GM21717 (cell line): ENCODE data around the gene KLF16.

Experiments used
- ATAC-seq: cut with Tn5 transposase; IDR thresholded peaks from one replicate; pipeline ENCODE4 v1.9.1; 2021; ENCODE audit warnings: mild to moderate bottlenecking, moderate library complexity; ENCODE audit not compliant: unreplicated experiment

Gene KLF16

DNA sequence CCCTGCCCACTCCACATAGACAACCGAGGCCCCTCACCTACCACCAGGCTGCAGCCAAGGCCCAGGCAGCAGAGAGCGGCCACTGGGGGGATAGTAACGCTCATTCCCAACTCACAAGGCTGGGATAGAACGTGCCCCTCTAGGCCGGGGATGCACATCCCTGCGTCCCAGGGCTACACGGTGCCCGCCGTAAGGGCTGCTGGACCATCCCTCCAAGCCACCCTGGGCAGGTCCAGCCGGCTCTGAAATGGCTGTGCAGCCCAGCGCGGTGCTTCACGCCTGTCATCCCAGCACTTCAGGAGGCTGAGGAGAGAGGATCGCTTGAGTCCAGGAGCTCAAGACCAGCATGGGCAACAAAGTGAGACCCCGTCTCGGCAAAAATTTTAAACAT is 18.3 kb downstream of the KLF16 start:
- ATAC-seq: no peak

DNA sequence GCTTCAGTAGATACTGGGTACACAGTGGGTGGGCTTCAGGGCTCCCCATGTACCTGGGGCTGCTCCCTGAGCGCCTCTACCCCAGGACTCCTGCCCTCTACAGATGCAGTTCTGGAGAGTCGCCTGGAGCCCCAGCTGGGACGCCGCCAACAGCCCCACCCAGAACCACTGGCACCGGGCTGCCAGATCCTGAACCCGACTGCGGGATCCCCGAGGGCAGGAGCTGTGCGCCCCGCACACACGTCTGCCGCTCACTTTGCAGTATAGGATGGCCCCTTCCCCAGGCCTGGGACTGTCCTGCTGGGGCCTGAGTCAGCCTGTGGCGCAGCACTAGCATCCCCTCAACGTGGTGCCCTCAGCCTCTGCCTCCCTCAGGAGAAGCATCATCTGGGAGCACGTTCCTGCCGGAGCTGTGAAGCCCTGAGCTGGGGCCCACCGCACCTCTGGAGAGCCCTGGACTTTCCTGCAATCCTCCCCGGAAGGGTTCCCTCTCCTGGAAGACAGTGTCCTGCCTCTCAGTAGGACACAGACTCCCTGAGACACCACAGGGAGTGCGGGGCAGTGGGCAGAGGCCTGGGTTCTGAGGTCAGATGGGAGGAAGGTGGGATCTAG is 18.8 kb downstream of the KLF16 start:
- no peak for ATAC-seq

DNA sequence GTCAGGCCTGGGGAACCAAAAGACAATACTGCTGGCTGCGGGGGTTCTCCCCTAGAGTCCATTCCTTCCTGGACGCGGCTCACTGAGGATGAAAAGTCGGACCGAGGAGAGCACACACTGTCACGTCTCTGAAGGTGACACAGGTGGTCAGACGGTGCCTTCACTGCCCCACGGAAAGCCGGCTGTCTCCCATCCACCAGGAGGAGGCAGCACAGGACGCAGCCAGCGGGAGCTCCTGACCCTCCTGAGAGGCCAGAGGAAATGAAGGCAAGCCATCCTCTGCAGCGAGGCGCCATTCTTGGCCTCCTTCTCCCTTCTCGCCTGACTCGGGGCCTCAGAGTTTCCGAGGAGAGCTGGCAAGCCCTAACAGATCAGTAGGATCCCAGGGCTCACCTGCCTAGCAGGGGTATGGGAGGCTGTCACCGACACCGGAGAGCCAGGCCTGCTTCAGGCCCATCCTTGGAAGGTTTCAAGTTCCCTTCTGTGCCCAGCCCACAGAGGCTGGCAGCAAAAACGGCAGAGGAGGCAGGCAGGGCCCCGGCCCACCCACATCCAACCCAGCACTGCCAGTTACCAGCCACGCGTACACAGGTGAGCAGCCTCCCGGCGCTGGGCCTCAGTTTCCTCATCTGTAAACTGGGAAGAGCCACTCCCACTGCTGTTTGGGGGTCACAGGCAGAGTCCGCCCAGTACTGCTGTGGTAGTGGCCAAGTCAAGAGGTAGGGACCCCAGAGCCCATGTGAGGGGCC is 19.6 kb downstream of the KLF16 start:
- ATAC-seq: no peak

DNA sequence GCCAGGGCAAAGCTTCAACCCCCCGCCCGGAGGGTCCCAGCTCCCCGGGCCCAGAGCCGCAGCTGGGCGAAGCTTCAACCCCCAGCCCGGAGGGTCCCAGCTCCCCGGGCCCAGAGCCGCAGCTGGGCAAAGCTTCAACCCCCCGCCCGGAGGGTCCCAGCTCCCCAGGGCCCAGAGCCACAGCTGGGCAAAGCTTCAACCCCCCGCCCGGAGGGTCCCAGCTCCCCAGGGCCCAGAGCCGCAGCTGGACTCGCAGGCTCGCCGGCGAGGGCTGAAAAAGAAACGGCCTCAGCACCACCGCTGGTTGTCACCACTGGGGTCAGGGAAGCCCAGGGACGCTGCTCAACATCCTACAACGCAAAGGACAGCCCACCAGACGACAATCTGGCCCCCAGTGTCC is 20.3 kb downstream of the KLF16 start:
- no peak for ATAC-seq

DNA sequence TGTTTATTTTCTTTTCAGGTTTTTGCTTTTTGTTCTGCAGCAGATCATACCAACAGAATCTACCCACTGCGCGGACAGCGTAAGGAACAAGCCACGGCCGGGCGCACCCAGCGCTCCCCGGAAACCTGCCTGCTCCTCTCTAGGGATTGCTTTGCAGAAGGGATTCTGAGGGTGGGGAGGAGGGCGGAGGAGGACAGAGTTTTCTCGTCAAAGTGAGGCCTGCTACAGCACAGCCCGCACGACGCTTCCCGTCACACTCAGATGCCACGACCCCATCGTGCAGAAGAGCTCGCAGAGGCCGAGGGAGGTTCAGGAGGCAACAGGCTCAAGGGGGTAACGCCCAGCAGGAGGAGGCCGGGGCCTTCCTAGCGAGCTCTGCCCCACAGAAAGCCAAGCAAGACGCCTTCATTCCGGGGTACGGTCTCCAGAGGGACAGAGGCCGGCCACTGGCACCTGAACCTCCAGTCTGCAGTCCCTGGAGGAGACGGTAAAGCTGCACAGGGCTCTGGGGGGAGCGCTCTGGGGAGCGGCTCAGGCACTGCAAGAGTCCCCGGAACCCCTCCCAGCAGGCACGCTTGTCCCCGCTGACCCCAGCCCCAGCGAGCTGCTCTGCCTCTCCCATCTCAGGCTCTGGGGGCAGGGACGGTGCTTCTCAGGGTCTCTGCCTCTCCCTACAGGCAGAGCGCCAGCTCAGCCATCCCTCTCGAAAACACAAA is 22.0 kb downstream of the KLF16 start:
- no peak for ATAC-seq

DNA sequence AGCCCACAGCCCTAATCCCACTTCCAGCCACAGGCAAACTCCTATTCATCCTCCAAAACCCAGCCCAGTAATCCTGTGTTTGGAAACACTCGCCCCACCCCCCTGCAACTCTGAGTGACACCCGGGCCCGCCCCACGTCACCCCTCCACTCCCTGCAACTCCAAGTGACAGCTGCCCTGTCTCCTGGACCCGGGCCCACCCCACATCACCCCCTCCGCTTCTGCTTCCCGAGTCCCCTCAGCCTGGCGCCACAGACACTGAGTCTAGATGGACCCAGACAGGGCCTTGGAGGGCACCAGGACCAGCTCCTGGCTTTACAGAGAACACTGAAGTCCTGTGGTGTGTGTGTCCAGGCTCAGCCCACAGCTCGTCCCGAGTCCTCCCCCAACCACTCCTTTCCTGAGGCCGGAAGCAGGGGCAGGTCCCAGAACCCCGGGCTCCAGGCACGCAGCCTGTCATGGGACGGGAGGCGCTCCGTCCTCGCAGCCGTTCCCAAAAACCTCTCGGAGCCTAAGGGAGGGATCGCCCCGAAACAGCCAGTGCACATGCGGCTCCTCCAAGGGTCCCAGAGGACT is 22.8 kb downstream of the KLF16 start:
- ATAC-seq: no peak

DNA sequence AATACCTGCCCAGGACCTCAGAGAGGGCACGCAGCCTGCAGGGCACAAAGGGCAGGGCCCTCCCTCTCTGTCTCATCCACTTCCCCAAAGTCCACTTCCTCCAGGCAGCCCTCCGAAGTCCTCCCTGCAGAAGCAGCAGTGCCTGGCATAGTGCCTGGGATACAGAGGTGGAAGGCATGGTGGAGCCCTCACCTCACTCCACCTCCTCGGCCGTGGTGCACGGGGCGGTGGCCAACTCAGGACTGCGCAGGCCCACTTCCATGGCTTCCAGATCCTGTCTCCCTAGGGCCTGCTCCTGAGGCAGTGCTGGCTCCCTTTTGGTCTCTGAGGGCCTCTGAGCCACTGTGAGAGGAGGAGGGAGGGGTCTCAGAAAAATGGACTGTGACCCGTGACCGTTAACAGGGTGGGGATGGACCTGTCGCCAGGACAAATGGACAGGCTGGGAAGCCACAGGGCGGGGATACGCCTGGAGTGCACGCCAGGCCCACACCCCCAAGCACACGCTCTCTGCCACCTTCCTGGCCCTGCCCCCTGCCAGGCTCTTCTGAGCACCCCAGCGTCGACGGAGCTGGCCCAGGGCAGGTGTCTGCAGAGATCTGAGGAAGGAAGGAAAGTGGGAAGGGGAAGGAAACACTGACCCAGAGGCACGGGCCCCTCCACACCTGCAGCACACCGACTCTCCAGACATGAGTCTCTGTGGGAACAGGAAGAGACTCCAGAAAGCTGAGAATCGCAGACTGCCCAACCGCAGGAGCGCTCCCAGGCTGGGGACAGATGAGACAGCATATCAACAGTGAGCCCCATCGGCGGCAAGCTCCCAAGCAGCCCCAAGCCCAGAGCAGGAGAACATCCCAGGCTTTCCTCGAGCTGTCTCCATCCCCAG is 23.5 kb downstream of the KLF16 start:
- no peak for ATAC-seq

DNA sequence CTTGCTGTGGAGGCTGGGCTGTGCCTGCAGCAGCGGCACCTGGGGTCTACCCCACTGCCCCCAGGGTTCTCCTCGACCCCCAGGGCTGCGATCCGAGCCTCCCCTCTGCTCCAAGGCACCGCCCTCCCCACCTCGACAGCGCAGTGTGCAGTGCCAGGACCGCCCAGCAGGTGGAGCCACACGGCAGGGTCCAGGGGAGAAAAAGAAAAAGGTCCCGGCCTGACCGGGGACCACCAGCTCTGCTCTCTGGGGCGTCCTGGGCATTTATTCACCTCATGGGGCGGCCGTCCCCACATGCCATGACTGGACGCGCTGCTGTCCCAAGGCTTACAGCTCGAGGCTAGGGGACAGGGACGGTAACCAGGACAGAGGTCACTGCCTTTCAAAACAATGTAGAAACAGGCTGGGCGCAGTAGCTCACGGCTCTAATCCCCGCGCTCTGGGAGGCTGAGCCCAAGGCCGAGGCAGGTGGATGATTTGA is 25.7 kb downstream of the KLF16 start:
- ATAC-seq: no peak

DNA sequence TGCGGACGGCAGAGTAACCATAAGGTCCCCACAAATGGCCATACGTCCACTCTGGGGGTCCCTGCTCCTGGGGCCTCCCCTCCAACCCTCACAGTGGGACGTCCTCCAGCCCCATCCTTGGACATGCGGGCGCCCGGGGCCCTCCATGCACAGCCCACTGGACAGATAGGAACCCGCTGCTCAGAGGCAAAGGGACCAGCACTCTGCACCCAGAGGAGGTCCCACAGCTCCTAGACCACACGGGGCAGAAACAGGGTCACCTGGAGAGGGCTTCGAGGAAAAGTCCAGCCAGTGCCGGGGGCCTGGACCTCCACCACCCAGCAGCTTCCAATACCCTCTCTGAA is 26.2 kb downstream of the KLF16 start:
- no peak for ATAC-seq

DNA sequence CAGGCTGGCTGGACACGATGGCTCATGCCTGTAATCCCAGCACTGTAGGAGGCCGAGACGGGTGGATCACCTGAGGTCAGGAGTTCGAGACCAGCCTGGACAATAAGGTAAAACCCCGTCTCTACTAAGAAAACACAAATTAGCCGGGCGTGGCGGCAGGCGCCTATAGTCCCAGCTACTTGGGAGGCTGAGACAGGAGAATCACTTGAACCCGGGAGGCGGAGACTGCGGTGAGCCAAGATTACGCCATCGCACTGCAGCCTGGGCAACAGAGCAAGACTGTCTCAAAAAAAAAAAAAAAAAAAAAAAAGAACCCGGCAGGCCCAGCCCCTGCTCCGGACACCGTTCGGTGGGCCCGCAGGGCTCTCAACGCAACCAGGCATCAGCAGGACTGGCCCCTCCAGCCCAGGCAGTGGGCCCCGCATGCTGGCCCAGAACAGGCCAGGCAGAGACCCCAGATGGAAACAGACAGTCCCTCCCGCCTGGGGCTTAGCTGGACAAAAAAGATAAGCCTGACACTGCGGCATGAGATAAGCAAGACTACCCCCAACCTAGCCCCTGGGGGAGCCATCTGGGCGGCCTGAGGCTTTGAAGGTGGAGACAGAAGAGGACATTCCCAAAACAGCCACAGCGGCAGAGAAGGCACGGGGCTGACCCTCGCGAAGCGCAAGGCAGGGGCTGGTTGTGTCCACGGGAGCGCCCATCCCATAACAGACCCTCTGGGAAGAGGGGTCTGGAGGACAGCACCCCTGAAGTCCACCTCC is 26.7 kb downstream of the KLF16 start:
- ATAC-seq: no peak

DNA sequence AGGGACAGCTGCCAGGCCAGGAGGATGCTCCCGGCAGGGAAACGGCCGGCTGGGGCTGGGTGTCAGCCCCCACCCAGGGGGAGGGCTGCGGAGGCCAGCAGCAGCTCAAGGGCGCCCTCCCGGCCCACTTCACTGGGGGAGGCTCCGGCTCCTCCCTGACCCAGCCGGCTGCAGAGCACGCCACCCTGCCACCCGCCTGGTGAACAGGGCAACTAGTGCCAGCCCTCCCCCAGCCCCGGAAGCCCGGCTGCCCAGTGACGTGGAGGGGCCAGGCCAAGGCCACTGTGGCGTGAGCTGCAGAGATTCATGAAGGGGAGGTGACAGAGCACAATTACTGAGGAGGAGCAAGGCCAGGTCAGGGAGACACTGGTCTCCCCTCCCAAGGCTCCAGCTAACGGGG is 29.8 kb downstream of the KLF16 start:
- ATAC-seq: no peak

DNA sequence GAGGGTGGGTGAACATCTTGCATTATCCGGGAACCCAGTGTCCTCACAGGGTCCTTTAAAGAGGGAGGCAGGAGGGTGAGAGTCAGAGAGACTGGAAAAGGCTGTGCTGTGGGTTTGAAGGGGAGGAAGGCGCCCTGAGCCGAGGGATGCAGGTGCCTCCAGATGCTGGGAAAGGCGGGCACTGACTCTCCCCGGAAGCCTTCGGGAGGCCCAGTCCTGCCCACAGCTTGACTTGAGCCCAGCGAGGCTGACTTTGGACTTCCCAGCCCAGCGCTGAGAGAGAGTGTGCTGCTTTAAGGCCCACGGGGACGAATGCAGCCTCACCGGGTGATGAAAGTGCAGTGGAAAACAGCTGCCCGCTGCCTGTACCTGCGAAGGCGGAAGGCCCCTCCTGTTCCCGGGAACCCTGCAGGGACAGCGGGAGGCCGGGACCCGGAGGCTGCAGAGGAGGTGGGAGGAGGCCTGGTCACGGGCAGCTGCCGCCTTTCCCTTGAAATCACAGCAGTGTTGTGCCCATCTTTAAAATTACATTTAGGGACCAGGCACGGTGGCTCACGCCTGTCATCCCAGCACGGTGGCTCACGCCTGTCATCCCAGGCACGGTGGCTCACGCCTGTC is 31.2 kb downstream of the KLF16 start:
- no peak for ATAC-seq

DNA sequence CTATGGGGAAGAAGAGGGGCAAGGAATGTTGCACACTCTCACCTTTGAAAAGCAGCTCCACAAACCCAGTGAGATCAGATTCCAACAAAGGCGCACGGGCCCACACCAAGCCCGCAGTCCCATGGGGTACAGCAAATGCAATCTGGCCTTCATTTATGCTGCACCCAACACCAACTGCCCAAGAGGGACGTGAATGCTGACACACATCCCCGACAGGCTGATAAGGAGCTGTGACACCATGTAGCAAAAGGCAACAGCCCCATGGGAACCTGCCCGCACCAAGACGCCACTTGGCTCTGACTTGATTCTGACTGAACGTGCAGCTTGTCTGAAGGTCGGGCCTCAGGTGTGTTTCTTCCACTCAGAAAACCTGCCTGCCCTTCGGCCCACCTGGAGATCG is 32.4 kb downstream of the KLF16 start:
- ATAC-seq: no peak

DNA sequence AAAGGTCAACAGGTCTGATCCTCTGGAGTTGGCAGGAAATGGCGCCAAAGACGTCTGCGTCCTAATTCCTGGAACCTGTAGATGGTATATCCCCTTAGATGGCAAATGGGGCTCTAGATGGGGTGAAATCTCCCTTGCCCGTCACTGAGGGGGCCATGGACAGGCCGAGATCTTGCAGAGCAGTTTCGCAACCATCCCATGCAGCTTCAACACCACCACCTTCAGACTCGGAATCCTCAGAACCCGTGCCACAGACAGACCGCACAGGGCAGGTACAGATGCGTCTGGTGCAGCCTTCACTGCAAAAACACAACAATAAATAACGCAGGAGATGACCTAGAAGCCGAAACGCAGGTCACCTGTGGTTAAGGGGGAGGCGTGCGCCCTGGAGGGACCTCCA is 32.8 kb downstream of the KLF16 start:
- ATAC-seq: no peak

DNA sequence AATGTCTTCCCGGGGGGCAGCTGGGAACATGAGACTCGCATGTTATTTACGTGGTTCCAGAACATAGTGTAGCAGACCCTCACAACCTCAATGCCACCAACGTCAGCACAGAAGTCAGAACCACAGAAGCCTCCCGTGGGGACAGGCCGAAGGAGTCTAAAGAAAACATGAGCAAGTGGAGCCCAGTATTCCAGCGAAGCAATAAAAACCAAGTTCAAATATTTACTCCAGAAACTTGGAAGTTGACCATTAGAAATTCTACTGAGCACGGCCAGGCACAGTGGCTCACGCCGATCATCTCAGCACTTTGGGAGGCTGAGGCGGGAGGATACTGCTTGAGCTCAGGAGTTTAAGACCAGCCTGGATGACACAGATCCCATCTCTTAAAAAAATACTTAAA is 33.4 kb downstream of the KLF16 start:
- ATAC-seq: no peak

DNA sequence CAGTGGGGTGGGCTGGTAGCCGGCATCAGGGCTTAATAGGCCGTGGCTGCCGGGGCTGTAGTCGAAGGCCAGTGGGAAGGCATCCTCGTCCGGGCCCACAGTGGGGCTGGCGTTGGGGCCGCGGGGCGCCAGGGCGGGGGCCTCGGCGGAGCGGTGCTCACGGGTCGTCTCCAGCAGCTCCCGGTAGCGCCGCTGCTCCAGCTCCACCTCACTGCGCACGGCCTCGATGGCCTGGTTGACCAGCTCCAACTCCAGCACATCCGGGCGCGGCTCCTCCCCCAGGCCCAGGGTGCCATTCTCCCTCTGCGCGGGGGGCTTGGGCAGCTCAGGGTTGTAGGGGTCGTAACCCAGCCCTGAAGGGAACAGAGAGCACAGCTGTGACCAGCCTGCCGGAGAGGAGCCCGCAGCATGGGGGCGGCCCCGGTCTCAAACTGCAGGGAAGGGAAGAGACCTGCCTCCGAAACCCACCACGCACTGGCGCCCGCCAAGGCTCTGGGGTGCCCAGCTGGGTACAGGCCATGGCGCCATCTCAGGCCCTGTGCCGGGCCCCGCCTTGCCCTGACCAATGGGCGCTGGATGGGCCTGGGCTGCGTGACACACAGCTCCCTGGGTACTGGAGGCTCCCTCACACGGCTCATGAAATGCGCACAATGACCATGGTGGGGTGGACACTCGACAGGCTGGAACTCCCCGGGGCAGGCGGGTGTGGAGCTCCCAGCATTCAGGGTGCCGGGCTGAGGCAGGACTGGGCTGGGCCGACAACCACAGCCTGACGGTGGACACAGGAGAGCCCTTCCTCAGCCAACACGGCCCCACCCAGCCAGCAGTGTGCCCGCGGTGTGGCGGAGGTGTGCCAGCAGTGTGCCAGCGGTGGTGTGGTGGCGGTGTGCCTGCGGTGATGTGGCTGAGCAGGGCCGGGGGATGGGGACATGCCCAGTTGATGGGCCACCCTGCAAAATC is 34.8 kb downstream of the KLF16 start:
- no peak for ATAC-seq

DNA sequence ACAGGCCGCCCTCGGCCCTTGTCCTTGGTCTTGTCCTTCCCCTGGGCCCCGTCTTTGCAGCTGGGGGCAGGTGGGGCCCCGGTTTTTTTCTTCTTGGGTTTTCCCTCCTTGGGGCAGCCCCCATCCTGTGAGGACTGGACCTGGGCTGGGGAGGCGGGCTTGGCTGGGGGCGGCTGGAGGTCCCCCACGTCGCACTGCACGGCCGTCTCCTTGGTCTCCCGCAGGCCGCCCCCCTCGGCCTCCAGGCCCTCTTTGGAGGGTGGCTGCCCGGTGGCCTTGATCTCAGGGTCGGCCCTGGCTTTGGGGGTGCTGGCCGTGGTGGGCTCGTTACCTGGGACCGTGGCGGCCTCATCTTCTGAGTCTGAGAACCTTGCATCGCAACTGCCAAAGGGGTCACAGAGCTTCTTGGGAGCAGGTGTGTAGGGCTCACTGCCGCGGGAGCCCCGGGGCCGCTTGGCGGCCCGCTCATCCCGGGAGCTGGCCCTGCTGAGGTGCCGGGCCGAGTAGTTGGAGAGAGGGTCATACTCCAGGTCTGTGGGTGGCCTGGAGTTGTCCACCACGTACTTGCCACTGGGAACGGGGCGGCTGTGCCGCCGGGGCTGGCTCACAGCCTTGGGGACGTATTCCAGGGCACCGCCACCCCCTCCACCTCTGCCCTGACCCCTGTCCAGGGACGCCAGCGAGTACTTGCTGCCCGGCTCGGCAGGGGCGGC is 35.7 kb downstream of the KLF16 start:
- ATAC-seq: no peak
